Esophagus (tissue), 2 donors: ENCODE results near the gene ZFP28. TPM values are rescaled to one million over a fixed set of nuclear protein-coding genes. Genes with fewer than 3 reads are reported as not detected.

Experiments used
- H3K27ac ChIP-seq, 2 donors: one replicate each; pipeline ENCODE4 v1.5.1; 2013; ENCODE audit warnings: low read depth in 2 of 2, mild to moderate bottlenecking in 2 of 2, inconsistent platforms in 1 of 2, low read length in 1 of 2, moderate library complexity in 1 of 2
- H3K27me3 ChIP-seq, 2 donors: one replicate each; pipeline ENCODE4 v1.6.1; 2013; ENCODE audit warnings: low read length in 2 of 2, control low read depth in 1 of 2, mild to moderate bottlenecking in 1 of 2; ENCODE audit not compliant: insufficient read depth in 2 of 2, control insufficient read depth in 1 of 2
- H3K36me3 ChIP-seq, 2 donors: one replicate each; pipeline ENCODE4 v1.6.1; 2013; ENCODE audit warnings: low read length in 1 of 2; ENCODE audit not compliant: control insufficient read depth in 2 of 2, insufficient read depth in 2 of 2
- H3K4me1 ChIP-seq, 2 donors: one replicate each; pipeline ENCODE4 v1.6.1; 2013; ENCODE audit warnings: low read length in 1 of 2; ENCODE audit not compliant: control insufficient read depth in 2 of 2, insufficient read depth in 2 of 2
- H3K4me3 ChIP-seq, 2 donors: one replicate each; pipeline ENCODE4 v1.5.1; 2013; ENCODE audit warnings: low read length in 2 of 2, mild to moderate bottlenecking in 2 of 2, low read depth in 1 of 2, moderate library complexity in 1 of 2
- H3K9me3 ChIP-seq, 2 donors: one replicate each; pipeline ENCODE4 v1.6.1; 2013; ENCODE audit warnings: mild to moderate bottlenecking in 2 of 2, low read depth in 1 of 2, low read length in 1 of 2, moderate library complexity in 1 of 2; ENCODE audit not compliant: control insufficient read depth in 2 of 2, insufficient read depth in 1 of 2
- WGBS, 2 donors: extraction: QIAGEN DNeasy Blood & Tissue Kit; methylation state at CpG; one replicate each; pipeline ENCODE4 v1.1.7; 2013; 5-methylcytosine and 5-hydroxymethylcytosine counted together
- polyA plus RNA-seq, 2 donors: library from polyadenylated mRNA; stranded (reverse); fragments of 200-250 nt; gene quantifications; one replicate each; pipeline ENCODE4 v1.2.3, GENCODE V29; 2013
- donor health status: healthy with polysubstance abuse.
- donor health status: Bipolar disorder and iron deficiency.

ZFP28 gene
- polyA plus RNA-seq, 2 donors: 1.8 to 2.6 TPM

GRCh38 chr19:56594783-56595547 lies 56.2 kb downstream of the ZFP28 start, which contains the start of gene ZNF71:
TSS of gene ZNF71 (plus strand) at chr19:56595302. CDS start at chr19:56601559, 6,257 bp downstream.
- H3K27ac ChIP-seq: peak within 1 kb of the TSS; percentile 36 to 59
- H3K9me3 ChIP-seq: peaks cover 2 to 7% of the 10 kb centered on the region in 2 donors
- H3K36me3 ChIP-seq: no peaks in the 10 kb centered on the region
- 0 to 1% methylated on average over 44 to 52 of the region's 52 CpGs for WGBS, 2 donors
- peaks cover 6 to 11% of the 10 kb centered on the region in 2 donors for H3K4me1 ChIP-seq
- H3K27me3 ChIP-seq: no peaks in the 10 kb centered on the region
- peak within 1 kb of the TSS; percentile 76 to 86 for H3K4me3 ChIP-seq

- Histone ChIP-seq H3K27ac (no peak overlapping the region), H3K36me3 (no peaks in the 10 kb centered on the region), H3K27me3 (no peaks in the 10 kb centered on the region), H3K9me3 (peaks cover 0 to 3% of the 10 kb centered on the region in 2 donors), H3K4me1 (peaks cover 6 to 11% of the 10 kb centered on the region in 2 donors), H3K4me3 (peak overlapping the region; percentile 76 to 86)
- WGBS, 2 donors: 0 to 2% methylated on average over 4 of the region's 4 CpGs
Measured at GRCh38 chr19:56595548-56595899, 56.8 kb downstream of the ZFP28 start.

GRCh38 chr19:56596676-56597075 lies 57.9 kb downstream of the ZFP28 start:
- Histone ChIP-seq H3K4me1 (peaks cover 11 to 13% of the 10 kb centered on the region in 2 donors), H3K36me3 (peaks cover 8 to 9% of the 10 kb centered on the region in 2 donors), H3K27me3 (no peaks in the 10 kb centered on the region), H3K4me3 (no peak overlapping the region), H3K27ac (no peak overlapping the region), H3K9me3 (peaks cover 4 to 13% of the 10 kb centered on the region in 2 donors)
- WGBS, 2 donors: 67 to 80% methylated on average over 4 of the region's 4 CpGs

- H3K4me1 ChIP-seq: peaks cover 11 to 13% of the 10 kb centered on the region in 2 donors
- no peak overlapping the region for H3K27ac ChIP-seq
- WGBS, 2 donors: 92 to 93% methylated on average over 4 of the region's 4 CpGs
- peaks cover 9% of the 10 kb centered on the region in 2 donors for H3K36me3 ChIP-seq
- H3K4me3 ChIP-seq: no peak overlapping the region
- H3K27me3 ChIP-seq: no peaks in the 10 kb centered on the region
- peaks cover 4 to 14% of the 10 kb centered on the region in 2 donors for H3K9me3 ChIP-seq
Measured at GRCh38 chr19:56597696-56598095, 58.9 kb downstream of the ZFP28 start.

- peaks cover 13 to 30% of the 10 kb centered on the region in 2 donors for H3K9me3 ChIP-seq
- 89 to 91% methylated on average over 3 of the region's 3 CpGs for WGBS, 2 donors
- H3K27me3 ChIP-seq: no peaks in the 10 kb centered on the region
- no peak overlapping the region for H3K4me3 ChIP-seq
- H3K4me1 ChIP-seq: peaks cover under 1 to 7% of the 10 kb centered on the region in 2 donors
- no peak overlapping the region for H3K27ac ChIP-seq
- peaks cover 10 to 13% of the 10 kb centered on the region in 2 donors for H3K36me3 ChIP-seq
Measured at GRCh38 chr19:56601375-56601774, 62.6 kb downstream of the ZFP28 start.

GRCh38 chr19:56603829-56604228 lies 65.1 kb downstream of the ZFP28 start:
- peaks cover 17 to 37% of the 10 kb centered on the region in 2 donors for H3K9me3 ChIP-seq
- 75 to 86% methylated on average over 6 of the region's 6 CpGs for WGBS, 2 donors
- no peak overlapping the region for H3K27ac ChIP-seq
- peaks cover 13% of the 10 kb centered on the region in 2 donors for H3K36me3 ChIP-seq
- H3K4me3 ChIP-seq: no peak overlapping the region
- peaks cover 0 to 7% of the 10 kb centered on the region in 2 donors for H3K4me1 ChIP-seq
- H3K27me3 ChIP-seq: no peaks in the 10 kb centered on the region

Other genes starting within 250 kb of the ZFP28 start
- 1 to 10 TPM; 3.8 to 3.9 TPM for gene ZSCAN5A, start 224.1 kb upstream of the ZFP28 start, polyA plus RNA-seq
- gene ZNF582, start 145.4 kb upstream of the ZFP28 start, polyA plus RNA-seq: 1 to 10 TPM in 1 of 2 donors, under 1 TPM in 1; 0.86 to 1.1 TPM
- gene ZNF583, start 134.6 kb upstream of the ZFP28 start, polyA plus RNA-seq: under 1 TPM; 0.55 to 0.56 TPM
- gene ZNF667, start 61.6 kb upstream of the ZFP28 start, polyA plus RNA-seq: 1 to 10 TPM in 1 of 2 donors, under 1 TPM in 1; 0.85 to 1.9 TPM
- 1 to 10 TPM; 1.2 to 2.2 TPM for gene ZNF471, start 31.1 kb upstream of the ZFP28 start, polyA plus RNA-seq
- 1 to 10 TPM; 1.1 to 2.3 TPM for gene ZNF470, start 28.5 kb downstream of the ZFP28 start, polyA plus RNA-seq
- 1 to 10 TPM; 1.3 to 1.9 TPM for gene ZNF71, start 56.4 kb downstream of the ZFP28 start, polyA plus RNA-seq
- under 1 TPM in 1 of 2 donors, not detected in 1; 0.05 TPM for gene SMIM17, start 104.2 kb downstream of the ZFP28 start, polyA plus RNA-seq
- under 1 TPM; 0.12 to 0.18 TPM for gene ZNF835, start 132.8 kb downstream of the ZFP28 start, polyA plus RNA-seq